D721Med (cell line): Measurements from ENCODE around the gene RNF207.

Experiments
- DNase-seq: peaks from one replicate; pipeline ENCODE4 v3.0.0; 2011; ENCODE audit warnings: low spot score; ENCODE audit not compliant: insufficient read length
- FAIRE-seq: peaks from 2 replicates; lab custom pipeline; 2011; peaks lifted over from hg19 to GRCh38; lab: Jason Lieb, UNC
- TF ChIP-seq, protein P1 (sequence below): IDR thresholded peaks from 2 replicates; pipeline ENCODE4 v1.5.1; 2012; ENCODE audit warnings: mild to moderate bottlenecking, control low read depth; ENCODE audit not compliant: insufficient read depth; ENCODE audit errors: missing control alignments

Gene RNF207

DNA sequence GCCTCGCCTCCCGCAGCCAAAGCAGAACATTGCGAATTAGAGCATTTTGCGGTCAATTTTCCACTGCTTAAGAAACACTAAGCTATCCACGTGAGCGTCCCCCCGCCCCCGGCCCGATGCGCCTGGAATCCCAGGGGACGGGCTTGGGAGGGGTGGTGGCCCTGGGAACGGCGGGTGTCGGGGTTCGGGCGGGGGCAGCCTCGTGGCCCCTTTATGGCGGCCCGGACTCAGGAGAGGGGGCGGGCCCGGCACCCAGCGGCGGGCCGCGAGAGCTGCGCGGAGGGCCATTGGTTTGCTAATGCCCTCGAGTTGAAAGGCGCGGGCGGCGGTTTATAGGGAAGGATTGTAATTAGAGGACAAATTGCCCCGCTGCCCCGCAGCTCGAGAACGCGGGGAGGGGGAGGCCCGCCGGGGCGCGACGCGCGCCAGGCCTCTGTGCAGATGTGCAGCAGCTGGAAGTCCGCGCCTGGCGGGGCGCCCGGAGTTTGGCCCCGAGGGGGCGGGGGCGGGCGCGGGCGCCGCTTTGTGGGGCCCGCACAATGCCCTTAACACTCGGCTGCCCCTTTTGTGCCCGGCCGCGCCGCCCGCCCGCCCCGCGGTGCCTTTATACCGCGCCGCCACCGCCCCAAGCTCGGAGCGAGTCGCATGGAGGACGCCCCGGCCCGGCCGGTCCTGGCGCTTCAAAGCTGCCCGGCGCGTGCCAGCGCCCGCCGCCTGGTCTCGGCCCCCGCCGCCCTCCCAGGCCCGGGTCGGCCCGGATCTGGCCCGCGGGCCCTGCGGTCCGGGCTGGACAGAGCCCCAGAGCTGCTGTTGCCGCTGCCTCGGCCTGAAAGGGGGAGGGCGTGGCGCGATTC, 36.2 kb downstream of the RNF207 start:
- DNase-seq (no peak), FAIRE-seq (no peak)

GRCh38 chr1:6243053-6243834, 37.3 kb downstream of the RNF207 start:
- FAIRE-seq: no peak
- TF ChIP-seq, protein P1, sequence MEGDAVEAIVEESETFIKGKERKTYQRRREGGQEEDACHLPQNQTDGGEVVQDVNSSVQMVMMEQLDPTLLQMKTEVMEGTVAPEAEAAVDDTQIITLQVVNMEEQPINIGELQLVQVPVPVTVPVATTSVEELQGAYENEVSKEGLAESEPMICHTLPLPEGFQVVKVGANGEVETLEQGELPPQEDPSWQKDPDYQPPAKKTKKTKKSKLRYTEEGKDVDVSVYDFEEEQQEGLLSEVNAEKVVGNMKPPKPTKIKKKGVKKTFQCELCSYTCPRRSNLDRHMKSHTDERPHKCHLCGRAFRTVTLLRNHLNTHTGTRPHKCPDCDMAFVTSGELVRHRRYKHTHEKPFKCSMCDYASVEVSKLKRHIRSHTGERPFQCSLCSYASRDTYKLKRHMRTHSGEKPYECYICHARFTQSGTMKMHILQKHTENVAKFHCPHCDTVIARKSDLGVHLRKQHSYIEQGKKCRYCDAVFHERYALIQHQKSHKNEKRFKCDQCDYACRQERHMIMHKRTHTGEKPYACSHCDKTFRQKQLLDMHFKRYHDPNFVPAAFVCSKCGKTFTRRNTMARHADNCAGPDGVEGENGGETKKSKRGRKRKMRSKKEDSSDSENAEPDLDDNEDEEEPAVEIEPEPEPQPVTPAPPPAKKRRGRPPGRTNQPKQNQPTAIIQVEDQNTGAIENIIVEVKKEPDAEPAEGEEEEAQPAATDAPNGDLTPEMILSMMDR: no peak
- DNase-seq: no peak

More for the DNA sequence above, 36.2 kb downstream of the RNF207 start:
- TF ChIP-seq, protein P1: no peak

- no peak for DNase-seq
- TF ChIP-seq, protein P1: no peak
- no peak for FAIRE-seq
Measured at GRCh38 chr1:6243993-6244392, 38.1 kb downstream of the RNF207 start, which contains the start of gene HES3. TSS of gene HES3 (plus strand) at chr1:6244179. CDS start at chr1:6244366, 187 bp downstream.

- DNase-seq (no peak), FAIRE-seq (no peak)
- TF ChIP-seq, protein P1: no peak
Measured at GRCh38 chr1:6244401-6245049, 38.6 kb downstream of the RNF207 start.

DNA sequence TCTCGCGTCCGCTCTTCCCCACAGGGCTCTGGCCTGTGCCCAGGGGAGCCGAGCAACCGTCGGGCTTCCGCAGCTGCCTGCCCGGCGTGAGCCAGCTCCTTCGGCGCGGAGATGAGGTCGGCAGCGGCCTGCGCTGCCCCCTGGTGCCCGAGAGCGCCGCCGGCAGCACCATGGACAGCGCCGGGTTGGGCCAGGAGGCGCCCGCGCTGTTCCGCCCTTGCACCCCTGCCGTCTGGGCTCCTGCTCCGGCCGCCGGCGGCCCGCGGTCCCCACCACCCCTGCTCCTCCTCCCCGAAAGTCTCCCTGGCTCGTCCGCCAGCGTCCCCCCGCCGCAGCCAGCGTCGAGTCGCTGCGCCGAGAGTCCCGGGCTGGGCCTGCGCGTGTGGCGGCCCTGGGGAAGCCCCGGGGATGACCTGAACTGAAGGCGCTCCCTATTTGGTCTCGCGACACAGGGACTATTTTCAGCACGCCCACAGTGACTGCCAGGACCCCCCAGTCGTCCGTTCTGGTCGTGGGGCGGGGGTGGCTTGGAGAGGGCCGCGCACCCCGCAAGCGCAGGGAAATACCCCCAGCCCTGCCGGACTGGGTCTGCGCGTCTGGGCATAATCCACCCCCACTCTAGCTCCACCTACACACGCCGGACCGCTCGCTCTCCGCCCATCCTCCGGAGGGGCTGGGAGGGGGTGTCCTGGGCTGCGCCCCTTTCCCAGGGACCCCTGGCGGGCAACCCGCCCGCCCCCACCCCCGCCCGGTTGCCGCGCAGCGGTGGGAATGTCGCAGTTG, 39.4 kb downstream of the RNF207 start:
- FAIRE-seq: no peak
- TF ChIP-seq, protein P1: peak; percentile 62
- DNase-seq: no peak

DNA sequence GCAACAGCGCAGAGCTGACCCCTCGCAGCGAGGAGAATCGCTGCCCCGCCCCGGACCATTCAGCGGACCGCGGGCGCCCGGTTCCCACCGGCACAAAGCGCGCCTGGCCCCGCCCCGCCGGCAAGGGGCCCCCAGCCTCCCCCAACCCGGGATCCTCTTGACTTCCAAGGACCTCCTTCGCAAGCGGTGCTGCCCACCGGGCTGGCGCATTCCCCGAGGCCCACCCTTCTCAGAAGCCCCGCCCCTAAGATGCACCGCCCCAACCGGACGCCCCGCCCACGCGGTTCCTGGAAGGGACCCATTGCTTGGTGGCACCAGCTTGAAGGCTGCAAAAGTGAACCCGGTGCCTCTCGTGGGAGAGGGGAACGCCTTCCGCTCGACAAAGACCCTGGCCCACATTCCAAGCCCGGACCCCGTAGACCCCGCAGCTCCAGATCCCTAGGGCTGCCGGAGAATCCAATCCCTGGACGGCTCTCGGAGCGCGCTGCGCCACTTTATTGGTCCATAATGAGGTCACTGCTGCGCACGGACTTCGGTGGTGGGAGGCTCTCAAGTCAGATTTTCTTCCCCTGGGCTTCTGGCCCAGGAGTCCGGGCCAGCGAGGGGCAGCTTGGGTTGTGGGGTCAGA, 40.1 kb downstream of the RNF207 start:
- no peak for FAIRE-seq
- TF ChIP-seq, protein P1: no peak
- DNase-seq: peak; percentile 58
